Stimulated activated CD4-positive, alpha-beta T cell treated with anti-CD3 and anti-CD28 coated beads, Interleukin-4, amount 100 ng/mL, for 24 hours (primary cell): Measurements from ENCODE around the gene ZNF584.
"Not testable (repeated sequence)": the region's sequence is repeated elsewhere in the genome, so short reads cannot be mapped to it uniquely, and the experiment has no call there.

Experiments
- DNase-seq: peaks from one replicate; pipeline ENCODE4 v3.0.0-alpha.2; 2020

Gene ZNF584

DNA sequence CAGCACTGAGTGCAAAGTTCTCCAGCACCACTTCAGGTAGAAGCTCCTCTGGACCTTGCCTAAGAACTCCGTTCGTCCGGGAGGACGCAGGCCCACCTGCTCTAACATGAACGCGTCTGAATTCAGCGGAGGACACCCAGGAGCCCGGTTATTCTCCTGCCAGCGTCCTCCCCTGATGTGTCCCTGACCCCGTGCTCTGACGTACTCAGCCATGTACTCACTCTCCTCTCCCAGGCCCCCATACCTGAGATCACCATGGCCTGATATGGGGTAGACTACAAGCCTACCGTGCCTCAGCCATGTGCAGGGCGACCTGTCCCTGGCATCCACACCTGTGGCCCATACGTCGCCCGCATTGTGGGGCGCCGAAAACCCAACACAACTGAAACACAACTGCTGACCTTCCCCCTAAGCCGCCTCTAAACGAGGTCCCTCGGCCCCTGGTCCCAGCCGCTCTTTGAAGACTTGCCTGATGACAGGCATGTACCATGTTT is 744 bp upstream of the ZNF584 start:
- no peak for DNase-seq

DNA sequence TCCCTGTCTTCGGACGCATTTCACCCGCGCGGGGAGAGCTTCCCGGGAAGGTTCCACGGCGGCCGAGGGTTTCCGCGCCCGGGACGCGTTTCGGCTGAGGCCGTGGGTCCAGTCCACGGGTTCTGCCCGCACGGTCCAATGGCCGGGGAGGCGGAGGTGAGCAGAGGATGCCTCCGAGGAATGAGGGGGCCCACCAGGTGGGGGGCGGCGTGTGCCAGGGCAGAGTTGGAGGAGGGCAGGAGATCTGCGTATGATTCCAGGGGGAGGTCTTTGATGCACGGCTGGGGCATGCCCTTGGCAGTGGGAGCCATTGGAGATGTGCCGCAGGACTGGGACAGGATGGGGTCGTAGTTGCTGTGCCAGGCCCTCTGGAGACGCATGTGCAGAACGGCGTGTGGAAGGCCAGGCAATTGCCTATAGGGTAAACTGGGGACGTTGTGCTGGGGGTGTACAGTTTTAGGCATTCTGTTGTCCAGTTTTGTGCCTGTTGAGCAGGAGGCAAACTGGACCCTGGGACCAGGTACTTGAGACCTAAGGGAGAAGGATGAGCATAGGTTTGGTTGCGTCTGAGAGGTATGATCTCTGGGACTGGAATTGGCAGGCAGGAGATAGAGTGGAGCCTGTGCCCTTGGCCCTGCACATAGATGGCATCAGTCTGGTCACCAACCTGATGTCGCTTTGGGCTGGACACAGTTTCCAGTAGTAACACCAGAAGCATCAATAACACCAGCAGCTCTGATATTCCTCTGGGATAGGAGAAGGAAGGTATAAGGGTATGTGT is 751 bp downstream of the ZNF584 start:
- DNase-seq: peak; percentile 28

DNA sequence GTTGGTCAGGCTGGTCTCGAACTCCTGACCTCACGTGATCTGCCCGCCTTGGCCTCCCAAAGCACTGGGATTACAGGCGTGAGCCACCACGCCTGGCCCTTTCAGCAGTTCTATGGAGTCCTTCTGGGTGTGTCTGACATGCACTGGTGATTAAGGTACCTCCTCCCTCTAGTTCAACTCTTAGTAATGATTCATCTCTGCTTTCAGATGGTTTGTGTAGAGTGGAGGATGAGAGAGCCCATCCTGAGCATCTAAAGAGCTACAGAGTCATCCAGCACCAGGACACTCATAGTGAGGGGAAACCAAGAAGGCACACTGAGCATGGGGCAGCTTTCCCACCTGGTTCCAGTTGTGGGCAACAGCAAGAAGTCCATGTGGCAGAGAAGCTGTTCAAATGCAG is 8.2 kb downstream of the ZNF584 start:
- no peak for DNase-seq

GRCh38 chr19:58417071-58417470 is 8.6 kb downstream of the ZNF584 start:
- no peak for DNase-seq

DNA sequence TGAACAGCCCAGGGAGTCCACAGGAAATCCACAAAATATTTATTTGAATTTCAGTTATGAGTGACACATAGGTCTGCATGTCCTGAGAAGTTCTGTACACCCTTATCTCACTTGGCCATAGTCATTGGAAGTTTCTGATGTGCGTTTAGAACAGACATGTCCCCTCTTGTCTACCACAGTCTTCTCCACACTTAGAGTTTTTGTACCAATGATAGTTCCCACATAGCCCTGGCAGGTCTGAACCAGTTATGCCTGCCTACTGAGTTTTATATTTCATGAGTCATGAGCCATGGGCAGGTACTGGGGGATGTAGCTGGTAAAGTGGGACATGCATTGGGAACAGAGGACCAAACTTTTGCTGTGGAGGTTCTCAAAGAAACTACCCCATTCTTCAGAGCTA is 20.2 kb downstream of the ZNF584 start:
- no peak for DNase-seq

GRCh38 chr19:58429745-58430144 is 21.3 kb downstream of the ZNF584 start:
- DNase-seq: no peak

DNA sequence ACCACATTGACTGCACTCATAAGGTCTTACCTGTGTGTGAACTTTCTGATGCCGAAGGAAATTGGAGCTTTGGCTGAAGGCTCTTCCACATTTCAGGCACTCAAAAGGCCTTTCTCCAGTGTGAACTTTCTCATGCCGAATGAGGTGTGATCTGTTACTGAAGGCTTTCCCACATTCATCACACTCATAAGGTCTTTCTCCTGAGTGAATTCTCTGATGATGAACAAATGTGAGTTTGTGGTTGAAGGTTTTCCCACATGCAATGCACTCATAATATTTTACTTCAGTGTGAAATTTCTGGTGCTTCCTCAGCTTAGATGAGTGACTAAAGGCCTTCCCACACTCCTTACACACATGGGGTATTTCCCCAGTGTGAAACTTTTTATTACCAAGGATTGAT is 25.8 kb downstream of the ZNF584 start:
- DNase-seq: no peak

- DNase-seq: peak; percentile 95
Measured at GRCh38 chr19:58439576-58440554, 31.4 kb downstream of the ZNF584 start, which contains the start of gene ZNF132. ZNF132 (minus strand) TSS chr19:58440153; CDS start chr19:58439821, 332 bp downstream.

GRCh38 chr19:58440556-58440955 is 32.1 kb downstream of the ZNF584 start:
- DNase-seq: no peak

DNA sequence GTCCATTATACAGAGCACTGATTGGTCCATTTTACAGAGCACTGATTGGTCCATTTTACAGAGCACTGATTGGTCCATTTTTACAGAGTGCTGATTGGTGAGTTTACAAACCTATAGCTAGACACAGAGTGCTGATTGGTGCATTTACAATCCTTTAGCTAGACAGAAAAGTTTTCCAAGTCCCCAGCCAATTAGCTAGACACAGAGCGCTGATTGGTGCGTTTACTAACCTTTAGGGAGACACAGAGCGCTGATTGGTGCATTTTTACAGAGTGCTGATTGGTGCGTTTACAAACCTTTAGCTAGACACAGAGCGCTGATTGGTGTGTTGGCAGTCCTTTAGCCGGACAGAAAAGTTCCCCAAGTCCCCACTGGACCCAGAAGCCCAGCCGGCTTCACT is 34.5 kb downstream of the ZNF584 start:
- not testable (repeated sequence) for DNase-seq

GRCh38 chr19:58448860-58449259 is 40.4 kb downstream of the ZNF584 start:
- DNase-seq: not testable (repeated sequence)

GRCh38 chr19:58449980-58450379 is 41.5 kb downstream of the ZNF584 start:
- DNase-seq: not testable (repeated sequence)

GRCh38 chr19:58450856-58451357 is 42.5 kb downstream of the ZNF584 start:
- no peak for DNase-seq

GRCh38 chr19:58451358-58452101 is 43.1 kb downstream of the ZNF584 start, which contains the start of gene ZNF324B:
ZNF324B (plus strand) TSS chr19:58451622; CDS start chr19:58453702, 2,080 bp downstream.
- peak; percentile 97 for DNase-seq

DNA sequence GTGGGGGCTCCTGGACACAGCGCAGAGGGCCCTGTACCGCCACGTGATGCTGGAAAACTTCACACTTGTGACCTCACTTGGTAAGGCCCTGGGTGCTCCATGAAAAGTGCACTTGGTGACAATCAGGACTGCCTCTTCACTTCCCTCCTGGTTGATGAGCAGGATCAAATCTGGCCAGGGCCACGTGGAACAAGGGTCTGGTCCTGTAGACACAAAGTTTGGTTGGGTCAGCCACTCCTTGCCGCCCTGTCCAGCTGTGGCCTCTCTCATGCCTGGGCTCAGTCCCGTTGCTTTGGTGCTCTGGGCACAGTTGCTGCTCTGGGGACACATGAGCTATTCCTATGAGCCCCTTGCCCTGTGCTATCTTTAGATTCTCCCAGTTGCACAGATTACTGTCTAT is 45.3 kb downstream of the ZNF584 start:
- DNase-seq: no peak

DNA sequence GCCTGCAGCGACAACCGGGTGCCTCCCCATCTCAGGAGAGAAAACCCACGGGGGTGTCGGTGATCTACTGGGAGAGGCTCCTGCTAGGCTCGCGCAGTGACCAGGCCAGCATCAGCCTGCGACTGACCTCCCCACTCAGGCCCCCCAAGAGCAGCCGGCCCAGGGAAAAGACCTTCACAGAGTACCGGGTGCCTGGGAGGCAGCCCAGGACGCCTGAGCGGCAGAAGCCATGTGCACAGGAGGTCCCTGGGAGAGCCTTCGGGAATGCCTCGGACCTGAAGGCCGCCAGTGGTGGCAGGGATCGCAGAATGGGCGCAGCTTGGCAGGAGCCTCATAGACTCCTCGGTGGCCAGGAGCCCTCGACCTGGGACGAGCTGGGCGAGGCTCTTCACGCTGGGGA is 46.9 kb downstream of the ZNF584 start:
- DNase-seq: no peak

DNA sequence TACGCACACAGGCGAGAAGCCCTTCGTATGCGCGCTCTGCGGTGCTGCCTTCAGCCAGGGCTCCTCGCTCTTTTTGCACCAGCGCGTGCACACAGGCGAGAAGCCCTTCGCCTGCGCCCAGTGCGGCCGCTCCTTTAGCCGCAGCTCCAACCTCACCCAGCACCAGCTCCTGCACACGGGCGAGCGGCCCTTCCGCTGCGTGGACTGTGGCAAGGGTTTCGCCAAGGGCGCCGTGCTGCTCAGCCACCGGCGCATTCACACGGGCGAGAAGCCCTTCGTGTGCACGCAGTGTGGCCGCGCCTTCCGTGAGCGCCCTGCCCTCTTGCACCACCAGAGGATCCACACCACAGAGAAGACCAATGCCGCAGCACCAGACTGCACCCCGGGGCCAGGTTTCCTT is 47.7 kb downstream of the ZNF584 start:
- no peak for DNase-seq

- DNase-seq: no peak
Measured at GRCh38 chr19:58460039-58460438, 51.6 kb downstream of the ZNF584 start.

- no peak for DNase-seq
Measured at GRCh38 chr19:58466089-58466759, 57.8 kb downstream of the ZNF584 start.

GRCh38 chr19:58466760-58467589 is 58.5 kb downstream of the ZNF584 start, which contains the start of gene ZNF324:
ZNF324 (plus strand) TSS chr19:58467080; CDS start chr19:58469186, 2,106 bp downstream.
- DNase-seq: peak; percentile 98
